Measurements from ENCODE around the gene HNF1B. TPM values are rescaled to one million over a fixed set of nuclear protein-coding genes. Genes with fewer than 3 reads are reported as not detected.
"Not testable (repeated sequence)": the region's sequence is repeated elsewhere in the genome, so short reads cannot be mapped to it uniquely, and the experiment has no call there.

The HNF1B gene
- total RNA-seq, 2 donors from 2014 or later: 40.6 to 42.8 TPM

GRCh38 chr17:37691807-37692206, 53.1 kb downstream of the HNF1B start:
- ATAC-seq (no peak), DNase-seq (peak in 1 of 2 donors; percentile 18)
- intact Hi-C loops (cut with DNase I, micrococcal nuclease): no loop called here

- intact Hi-C loops (cut with DNase I, micrococcal nuclease): no loop called here
- no peak for DNase-seq
- ATAC-seq: peak; percentile 50
Measured at GRCh38 chr17:37689317-37689716, 55.5 kb downstream of the HNF1B start.

- DNase-seq (no peak), ATAC-seq (peak; percentile 76)
- intact Hi-C loops (cut with DNase I, micrococcal nuclease): no loop called here
Measured at GRCh38 chr17:37683454-37683984, 61.3 kb downstream of the HNF1B start.

- intact Hi-C loops (cut with DNase I, micrococcal nuclease): no loop called here
Measured at GRCh38 chr17:37682007-37682406, 62.9 kb downstream of the HNF1B start.

GRCh38 chr17:37679995-37680394, 64.9 kb downstream of the HNF1B start:
- DNase-seq; intact Hi-C loops (cut with DNase I, micrococcal nuclease): not testable (repeated sequence)

More at GRCh38 chr17:37682007-37682406, 62.9 kb downstream of the HNF1B start:
- no peak for DNase-seq
- no peak for ATAC-seq

GRCh38 chr17:37678036-37678435, 66.8 kb downstream of the HNF1B start:
- intact Hi-C loops (cut with DNase I, micrococcal nuclease): no loop called here
- ATAC-seq (no peak), DNase-seq (no peak)

More at GRCh38 chr17:37679995-37680394, 64.9 kb downstream of the HNF1B start:
- ATAC-seq: not testable (repeated sequence)

GRCh38 chr17:37677021-37677420, 67.8 kb downstream of the HNF1B start:
- DNase-seq (no peak), ATAC-seq (no peak)
- intact Hi-C loops (cut with DNase I, micrococcal nuclease): no loop called here

- ATAC-seq (peak; percentile 78), DNase-seq (peak; percentile 38 to 63)
- intact Hi-C loops (cut with DNase I, micrococcal nuclease): no loop called here
Measured at GRCh38 chr17:37676115-37676925, 68.5 kb downstream of the HNF1B start.

GRCh38 chr17:37674511-37674910, 70.3 kb downstream of the HNF1B start:
- intact Hi-C loops (cut with DNase I, micrococcal nuclease): no loop called here
- no peak for DNase-seq
- no peak for ATAC-seq

- DNase-seq (no peak), ATAC-seq (no peak)
- intact Hi-C loops (cut with DNase I, micrococcal nuclease): no loop called here
Measured at GRCh38 chr17:37673386-37673785, 71.5 kb downstream of the HNF1B start.

- DNase-seq (no peak), ATAC-seq (no peak)
- intact Hi-C loops (cut with DNase I, micrococcal nuclease): no loop called here
Measured at GRCh38 chr17:37672548-37673078, 72.2 kb downstream of the HNF1B start.

GRCh38 chr17:37671824-37672547, 72.9 kb downstream of the HNF1B start:
- peak; percentile 9 for ATAC-seq

GRCh38 chr17:37671028-37671823, 73.6 kb downstream of the HNF1B start:
- ATAC-seq (peak; percentile 72), DNase-seq (peak; percentile 62 to 73)
- intact Hi-C loops (cut with DNase I, micrococcal nuclease): no loop called here

More at GRCh38 chr17:37671824-37672547, 72.9 kb downstream of the HNF1B start:
- no peak for DNase-seq
- intact Hi-C loops (cut with DNase I, micrococcal nuclease): no loop called here

GRCh38 chr17:37667039-37667438, 77.8 kb downstream of the HNF1B start:
- no peak for ATAC-seq
- intact Hi-C loops (cut with DNase I, micrococcal nuclease): no loop called here

GRCh38 chr17:37664214-37664613, 80.6 kb downstream of the HNF1B start:
- no peak for ATAC-seq
- DNase-seq: no peak
- intact Hi-C loops (cut with DNase I, micrococcal nuclease): no loop called here

More at GRCh38 chr17:37667039-37667438, 77.8 kb downstream of the HNF1B start:
- no peak for DNase-seq

- ATAC-seq (peak; percentile 34), DNase-seq (no peak)
- intact Hi-C loops (cut with DNase I, micrococcal nuclease): no loop called here
Measured at GRCh38 chr17:37662353-37662752, 82.5 kb downstream of the HNF1B start.

- intact Hi-C loops (cut with DNase I, micrococcal nuclease): no loop called here
- DNase-seq (no peak), ATAC-seq (peak; percentile 93)
Measured at GRCh38 chr17:37661400-37662014, 83.4 kb downstream of the HNF1B start.

- no peak for ATAC-seq
- intact Hi-C loops (cut with DNase I, micrococcal nuclease): no loop called here
- DNase-seq: no peak
Measured at GRCh38 chr17:37659925-37660324, 84.9 kb downstream of the HNF1B start.

Data from left colon (tissue), 2 donors.